Suprapubic skin (tissue), 4 donors: ENCODE measurements around the gene SPTBN5. TPM values are rescaled to one million over a fixed set of nuclear protein-coding genes. Genes with fewer than 3 reads are reported as not detected.

Source experiments
- DNase-seq, 2 donors: peaks; one replicate each; pipeline ENCODE4 v3.0.0-alpha.2; 2019; ENCODE audit warnings: low spot score in 2 of 2
- H3K27ac ChIP-seq: fragments of 200-600 bp; sonication (generic); one replicate; pipeline ENCODE4 v1.5.1; 2019
- H3K27me3 ChIP-seq: fragments of 200-600 bp; sonication (generic); one replicate; pipeline ENCODE4 v1.5.1; 2019
- H3K36me3 ChIP-seq: fragments of 200-600 bp; sonication (generic); one replicate; pipeline ENCODE4 v1.5.1; 2019
- H3K4me1 ChIP-seq: fragments of 200-600 bp; sonication (generic); one replicate; pipeline ENCODE4 v1.5.1; 2019
- H3K4me3 ChIP-seq: fragments of 200-600 bp; sonication (generic); one replicate; pipeline ENCODE4 v1.5.1; 2019; ENCODE audit warnings: mild to moderate bottlenecking
- H3K9me3 ChIP-seq: fragments of 200-600 bp; sonication (generic); one replicate; pipeline ENCODE4 v1.5.1; 2019
- EP300 ChIP-seq: sonication (generic); formaldehyde crosslinking; IDR thresholded peaks from one replicate; pipeline ENCODE4 v1.6.1; 2017; ENCODE audit warnings: antibody characterized with exemption
- POLR2A ChIP-seq, 2 donors: fragments of 450-650 bp; IDR thresholded peaks; one replicate each; pipeline ENCODE4 v1.6.1; 2017; ENCODE audit warnings: antibody characterized with exemption in 2 of 2, mild to moderate bottlenecking in 2 of 2, moderate library complexity in 2 of 2
- POLR2AphosphoS5 ChIP-seq, 3 donors: sonication (generic); formaldehyde crosslinking; IDR thresholded peaks; one replicate each; pipeline ENCODE4 v1.6.1; 2017; ENCODE audit warnings: antibody characterized with exemption in 3 of 3
- WGBS: methylation state at CpG from one replicate; pipeline ENCODE4 v1.1.5; 2018; 5-methylcytosine and 5-hydroxymethylcytosine counted together
- total RNA-seq, 4 donors: library from RNA; depleted of rRNA; stranded (reverse); fragments of >200 nt; gene quantifications; one replicate each; pipeline ENCODE4 v1.1.0, GENCODE V29; 2016
- TF ChIP-seq, protein P1 (sequence below), 2 donors: fragments of 200-600 bp in 1 of 2; fragments of 450-650 bp in 1 of 2; sonication (generic) in 1 of 2; IDR thresholded peaks; one replicate each; pipeline ENCODE4 v1.5.1; 2016 to 2019; ENCODE audit warnings: antibody characterized with exemption in 2 of 2, mild to moderate bottlenecking in 1 of 2, moderate library complexity in 1 of 2

SPTBN5 gene
- total RNA-seq, 4 donors from 2014 or later, result 1.3 to 3.4 (median 2.8) TPM

DNA sequence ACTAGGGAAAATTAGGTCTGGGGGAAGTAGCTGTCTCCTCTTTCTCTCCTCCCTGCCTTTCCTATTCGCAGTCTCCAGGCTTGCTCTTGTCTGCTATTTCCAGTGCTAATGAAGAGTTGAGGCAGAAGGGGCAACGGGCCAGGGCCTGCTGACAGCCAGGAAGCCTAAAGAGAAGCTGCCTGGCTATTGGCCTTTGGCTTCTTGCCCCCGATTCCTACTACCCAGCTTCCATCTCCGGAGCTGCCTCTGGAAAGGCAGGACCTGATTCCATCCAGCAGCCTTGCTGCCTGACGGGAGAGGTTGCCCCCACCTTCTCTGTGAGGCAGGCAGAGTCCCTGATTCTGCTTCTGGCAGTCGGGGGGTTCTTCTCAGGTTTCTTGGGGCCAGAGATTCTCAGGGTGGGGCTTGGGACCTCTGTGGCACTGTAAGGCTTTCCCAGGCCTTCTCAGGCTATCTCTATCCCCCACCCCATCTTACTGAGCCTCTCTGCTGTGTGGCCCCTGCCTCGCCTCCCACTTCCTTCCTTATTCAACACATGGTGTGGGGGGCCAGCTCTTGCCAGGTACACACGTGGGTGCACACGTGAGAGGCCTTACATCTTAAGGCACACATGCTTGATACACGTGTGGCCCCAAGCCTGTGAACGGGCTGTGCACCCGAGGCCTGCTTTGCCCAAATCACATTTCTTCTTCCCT lies 84.2 kb downstream of the SPTBN5 start:
- peaks cover 29% of the 10 kb centered on the region for H3K36me3 ChIP-seq
- H3K4me1 ChIP-seq, result peaks cover 45% of the 10 kb centered on the region
- no peak overlapping the region for H3K4me3 ChIP-seq
- DNase-seq, result no peak
- 54% methylated on average over 10 of the region's 12 CpGs for WGBS
- TF ChIP-seq, protein P1, sequence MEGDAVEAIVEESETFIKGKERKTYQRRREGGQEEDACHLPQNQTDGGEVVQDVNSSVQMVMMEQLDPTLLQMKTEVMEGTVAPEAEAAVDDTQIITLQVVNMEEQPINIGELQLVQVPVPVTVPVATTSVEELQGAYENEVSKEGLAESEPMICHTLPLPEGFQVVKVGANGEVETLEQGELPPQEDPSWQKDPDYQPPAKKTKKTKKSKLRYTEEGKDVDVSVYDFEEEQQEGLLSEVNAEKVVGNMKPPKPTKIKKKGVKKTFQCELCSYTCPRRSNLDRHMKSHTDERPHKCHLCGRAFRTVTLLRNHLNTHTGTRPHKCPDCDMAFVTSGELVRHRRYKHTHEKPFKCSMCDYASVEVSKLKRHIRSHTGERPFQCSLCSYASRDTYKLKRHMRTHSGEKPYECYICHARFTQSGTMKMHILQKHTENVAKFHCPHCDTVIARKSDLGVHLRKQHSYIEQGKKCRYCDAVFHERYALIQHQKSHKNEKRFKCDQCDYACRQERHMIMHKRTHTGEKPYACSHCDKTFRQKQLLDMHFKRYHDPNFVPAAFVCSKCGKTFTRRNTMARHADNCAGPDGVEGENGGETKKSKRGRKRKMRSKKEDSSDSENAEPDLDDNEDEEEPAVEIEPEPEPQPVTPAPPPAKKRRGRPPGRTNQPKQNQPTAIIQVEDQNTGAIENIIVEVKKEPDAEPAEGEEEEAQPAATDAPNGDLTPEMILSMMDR (IDR thresholded peaks at IDR 0.05), result no peak
- TF ChIP-seq POLR2AphosphoS5 (IDR thresholded peaks at IDR 0.05) (no peak), EP300 (no peak), POLR2A (IDR thresholded peaks at IDR 0.05) (no peak)
- H3K27me3 ChIP-seq, result no peaks in the 10 kb centered on the region
- H3K27ac ChIP-seq, result no peak overlapping the region
- H3K9me3 ChIP-seq, result no peaks in the 10 kb centered on the region

DNA sequence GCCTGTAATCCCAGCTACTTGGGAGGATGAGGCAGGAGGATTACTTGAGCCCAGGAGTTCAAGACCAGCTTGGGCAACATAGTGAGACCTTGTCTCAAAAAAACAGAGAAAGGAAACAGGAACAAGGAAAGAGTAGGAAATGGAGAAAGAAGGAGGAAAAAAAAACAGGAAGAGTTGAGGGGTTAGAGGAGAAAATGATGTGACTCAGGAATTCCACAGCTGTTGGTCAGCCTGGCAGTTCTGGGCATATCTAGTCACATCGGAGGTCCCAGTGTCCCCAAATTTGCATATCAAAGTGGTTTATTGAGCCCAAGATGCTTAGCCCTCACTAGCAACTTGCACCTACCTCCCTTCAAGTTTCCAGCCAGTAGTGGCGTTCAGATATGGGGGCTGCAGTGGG lies 84.7 kb downstream of the SPTBN5 start:
- TF ChIP-seq POLR2A (IDR thresholded peaks at IDR 0.05), result no peak
- TF ChIP-seq EP300, result no peak
- TF ChIP-seq POLR2AphosphoS5 (IDR thresholded peaks at IDR 0.05), result no peak
- TF ChIP-seq, protein P1 (IDR thresholded peaks at IDR 0.05), result no peak
- no peak overlapping the region for H3K27ac ChIP-seq
- 62% methylated on average over 2 of the region's 2 CpGs for WGBS

DNA sequence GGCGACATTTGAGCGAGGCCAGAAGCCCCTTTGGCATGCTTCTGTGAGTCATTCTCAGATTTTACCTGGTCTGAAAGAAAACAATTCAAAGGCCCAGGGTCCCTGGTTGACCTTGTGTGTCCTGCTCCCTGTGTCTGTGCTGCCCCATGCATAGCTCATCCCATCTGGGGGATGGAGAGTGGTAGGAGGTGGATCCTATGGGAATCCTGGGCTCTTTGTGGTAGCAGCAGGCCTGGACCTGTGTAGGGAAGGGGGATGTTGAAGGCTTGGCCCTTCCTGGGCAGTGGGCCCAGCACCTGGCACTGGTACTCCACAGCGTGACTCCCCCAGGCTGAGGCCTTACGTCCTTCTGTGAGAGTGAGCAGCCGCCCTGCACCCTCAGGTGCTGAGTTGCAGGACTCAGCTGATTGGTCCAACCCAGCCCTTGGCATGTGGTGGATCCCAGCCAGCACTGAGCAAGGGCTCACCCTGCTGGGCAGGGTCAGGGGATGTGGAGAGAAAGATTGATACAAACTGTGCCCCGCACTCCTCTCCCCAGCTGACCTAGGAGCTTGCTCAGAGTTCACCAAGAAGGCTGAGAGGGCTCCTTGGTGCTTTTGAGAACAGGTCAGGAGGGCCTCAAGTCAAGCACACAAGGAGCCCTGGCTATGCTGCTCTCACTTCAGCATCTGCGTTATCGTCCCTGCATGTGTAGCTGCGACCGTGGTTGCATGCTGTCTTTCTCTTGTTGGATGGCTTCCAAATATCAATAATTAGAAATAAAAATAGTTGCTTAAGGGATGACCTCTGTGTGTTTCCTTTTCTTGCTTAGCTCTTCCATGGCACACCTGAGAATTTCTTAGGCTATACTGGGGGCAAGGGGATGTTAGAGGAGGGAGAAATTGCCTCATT lies 87.3 kb downstream of the SPTBN5 start:
- peak overlapping the region; percentile 87 for H3K27ac ChIP-seq
- peak in 1 of 2 donors; percentile 74 for DNase-seq
- H3K4me3 ChIP-seq, result no peak overlapping the region
- H3K4me1 ChIP-seq, result peaks cover 61% of the 10 kb centered on the region
- H3K9me3 ChIP-seq, result no peaks in the 10 kb centered on the region
- WGBS, result 52% methylated on average over 7 of the region's 10 CpGs
- H3K36me3 ChIP-seq, result peaks cover under 1% of the 10 kb centered on the region
- TF ChIP-seq, protein P1 (IDR thresholded peaks at IDR 0.05), result no peak
- peak in 1 of 3 donors; percentile 28 for TF ChIP-seq POLR2AphosphoS5 (IDR thresholded peaks at IDR 0.05)
- H3K27me3 ChIP-seq, result no peaks in the 10 kb centered on the region

More for the DNA sequence above, 84.7 kb downstream of the SPTBN5 start:
- Histone ChIP-seq H3K9me3 (no peaks in the 10 kb centered on the region), H3K27me3 (no peaks in the 10 kb centered on the region), H3K4me3 (no peak overlapping the region), H3K4me1 (peaks cover 49% of the 10 kb centered on the region), H3K36me3 (peaks cover 23% of the 10 kb centered on the region)
- DNase-seq, result no peak

DNA sequence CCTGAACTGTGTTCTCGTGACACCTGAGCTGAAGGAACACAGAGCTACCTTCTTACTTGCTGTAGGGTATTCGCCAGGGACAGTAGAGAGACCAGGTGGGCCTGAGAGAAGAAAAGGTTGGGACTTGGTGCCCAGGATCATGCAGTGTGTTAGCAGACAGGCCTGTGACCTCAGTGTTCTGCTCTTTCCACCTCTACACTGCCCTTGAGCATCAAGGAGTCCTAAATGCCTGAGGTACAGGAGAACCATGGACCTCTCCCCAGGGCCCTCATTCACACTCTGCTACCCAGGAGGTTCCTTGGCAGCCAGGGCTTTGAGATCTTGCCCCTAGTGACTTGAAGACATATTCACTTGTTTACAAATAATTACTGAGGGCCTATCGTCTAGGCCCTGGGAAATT lies 88.1 kb downstream of the SPTBN5 start:
- peak overlapping the region; percentile 87 for H3K27ac ChIP-seq
- TF ChIP-seq POLR2A (IDR thresholded peaks at IDR 0.05), result no peak
- TF ChIP-seq POLR2AphosphoS5 (IDR thresholded peaks at IDR 0.05), result no peak
- no peak for TF ChIP-seq EP300
- TF ChIP-seq, protein P1 (IDR thresholded peaks at IDR 0.05), result no peak
- WGBS, result 67% methylated on average over 3 of the region's 3 CpGs
- no peak for DNase-seq
- no peaks in the 10 kb centered on the region for H3K27me3 ChIP-seq
- peaks cover 54% of the 10 kb centered on the region for H3K4me1 ChIP-seq
- H3K9me3 ChIP-seq, result no peaks in the 10 kb centered on the region
- no peak overlapping the region for H3K4me3 ChIP-seq
- H3K36me3 ChIP-seq, result peaks cover 8% of the 10 kb centered on the region
